Activated CD4-positive, alpha-beta T cell treated with anti-CD3 and anti-CD28 coated beads for 24 hours (primary cell): ENCODE measurements around the gene ARMC3.

Source experiments
- DNase-seq, 2 donors: peaks; one replicate each; pipeline ENCODE4 v3.0.0-alpha.2; 2020; ENCODE audit warnings: low read depth in 2 of 2

The ARMC3 gene

DNA sequence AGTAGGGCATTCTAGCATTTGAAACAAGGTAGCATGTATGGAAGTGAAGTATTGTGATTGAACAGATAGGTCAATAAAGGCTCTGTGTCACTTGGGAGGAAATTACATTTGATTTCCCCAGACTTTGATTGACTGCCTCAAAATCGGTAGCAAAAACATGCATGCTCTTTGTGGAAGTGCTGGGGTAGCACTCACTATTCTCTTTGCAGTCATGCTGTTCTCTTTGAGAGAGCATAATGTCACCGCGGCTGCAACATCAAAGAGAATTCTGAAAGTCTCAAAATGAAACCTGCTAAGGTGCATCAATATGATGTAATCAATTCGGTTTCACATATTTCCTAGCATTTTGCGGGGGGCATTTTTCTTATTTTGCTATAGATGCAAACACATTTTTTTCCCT, 64.2 kb downstream of the ARMC3 start:
- DNase-seq, result peak in 1 of 2 donors; percentile 25

DNA sequence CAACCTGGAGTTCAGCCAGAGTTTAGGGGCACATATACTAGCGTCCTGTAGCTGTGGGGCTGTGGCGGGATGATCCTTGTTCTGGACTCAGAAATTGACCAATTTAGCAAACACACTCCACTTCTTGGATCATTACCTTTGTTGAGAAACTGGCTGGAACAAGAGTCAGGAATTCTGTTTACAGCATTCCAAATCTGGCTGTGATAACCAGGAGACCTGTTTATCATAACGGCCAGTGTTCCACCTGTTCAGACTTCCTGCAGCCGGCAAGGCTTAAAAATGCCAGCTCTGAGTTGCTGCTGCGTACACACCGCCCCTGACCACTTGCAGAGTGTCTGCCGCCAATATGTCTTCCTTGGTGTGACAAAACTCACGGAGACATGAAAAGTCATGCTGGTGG, 64.8 kb downstream of the ARMC3 start:
- no peak for DNase-seq

GRCh38 chr10:22993314-22993713, 65.5 kb downstream of the ARMC3 start:
- DNase-seq, result no peak

GRCh38 chr10:22997096-22997495, 69.2 kb downstream of the ARMC3 start:
- DNase-seq, result no peak

DNA sequence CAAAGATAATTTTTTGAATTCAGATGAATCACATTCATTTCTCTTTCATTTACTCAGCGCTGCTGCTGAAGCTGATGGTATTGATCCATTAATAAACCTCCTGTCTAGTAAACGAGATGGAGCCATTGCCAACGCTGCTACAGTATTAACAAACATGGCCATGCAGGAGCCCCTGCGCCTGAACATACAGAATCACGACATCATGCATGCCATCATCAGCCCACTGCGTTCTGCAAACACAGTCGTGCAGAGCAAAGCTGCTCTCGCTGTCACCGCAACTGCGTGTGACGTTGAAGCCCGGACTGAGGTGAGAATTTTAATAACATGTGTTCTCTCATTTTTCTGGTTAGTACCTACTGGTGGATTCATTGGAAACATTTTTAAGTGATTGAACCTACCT, 70.2 kb downstream of the ARMC3 start:
- DNase-seq, result no peak

GRCh38 chr10:22999942-23000341, 72.1 kb downstream of the ARMC3 start:
- DNase-seq, result no peak

DNA sequence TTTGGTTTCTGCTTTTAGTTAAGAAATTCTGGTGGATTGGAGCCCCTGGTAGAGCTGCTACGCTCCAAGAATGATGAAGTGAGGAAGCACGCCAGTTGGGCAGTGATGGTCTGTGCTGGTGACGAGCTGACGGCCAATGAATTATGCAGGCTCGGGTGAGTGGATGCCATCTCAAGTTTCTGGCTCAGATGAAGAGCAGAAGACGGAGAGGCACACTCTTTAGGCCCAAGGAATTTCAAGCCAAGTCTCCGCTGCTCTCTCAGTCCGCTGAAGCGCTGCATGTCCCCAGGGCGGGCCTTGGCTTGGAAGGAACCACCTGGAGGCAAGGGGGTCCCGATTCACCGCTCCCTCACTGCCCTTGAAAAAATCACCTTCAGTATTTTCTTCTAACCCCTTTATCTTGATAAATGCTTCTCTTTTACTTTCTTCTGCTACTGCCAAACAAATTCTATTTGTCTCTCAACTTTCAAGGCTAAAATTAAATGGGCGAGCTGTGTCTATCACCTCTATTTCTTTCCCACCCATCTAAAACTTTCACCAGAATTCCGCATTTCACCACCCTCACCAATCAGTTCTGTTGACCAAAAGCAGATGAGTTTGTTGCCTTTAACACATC, 74.2 kb downstream of the ARMC3 start:
- DNase-seq, result no peak

DNA sequence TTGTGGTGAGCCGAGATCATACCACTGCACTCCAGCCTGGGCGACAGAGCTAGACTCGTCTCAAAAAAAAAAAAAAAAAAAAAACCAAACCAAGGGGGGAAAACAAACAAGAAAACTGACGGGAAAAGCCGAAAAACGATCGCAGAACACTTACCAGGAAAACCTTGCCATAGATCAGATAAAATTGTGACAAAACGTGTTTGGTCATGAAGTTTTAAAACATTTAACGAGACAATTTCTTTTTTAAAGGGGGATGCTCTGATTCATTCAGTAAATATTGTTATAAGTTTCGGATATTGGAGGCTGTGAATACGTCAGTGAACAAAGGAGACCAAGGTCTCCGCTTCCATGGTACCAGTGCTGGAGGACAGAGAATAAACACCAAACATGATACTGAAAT, 77.3 kb downstream of the ARMC3 start:
- no peak for DNase-seq

GRCh38 chr10:23013581-23014335, 85.9 kb downstream of the ARMC3 start:
- no peak for DNase-seq

DNA sequence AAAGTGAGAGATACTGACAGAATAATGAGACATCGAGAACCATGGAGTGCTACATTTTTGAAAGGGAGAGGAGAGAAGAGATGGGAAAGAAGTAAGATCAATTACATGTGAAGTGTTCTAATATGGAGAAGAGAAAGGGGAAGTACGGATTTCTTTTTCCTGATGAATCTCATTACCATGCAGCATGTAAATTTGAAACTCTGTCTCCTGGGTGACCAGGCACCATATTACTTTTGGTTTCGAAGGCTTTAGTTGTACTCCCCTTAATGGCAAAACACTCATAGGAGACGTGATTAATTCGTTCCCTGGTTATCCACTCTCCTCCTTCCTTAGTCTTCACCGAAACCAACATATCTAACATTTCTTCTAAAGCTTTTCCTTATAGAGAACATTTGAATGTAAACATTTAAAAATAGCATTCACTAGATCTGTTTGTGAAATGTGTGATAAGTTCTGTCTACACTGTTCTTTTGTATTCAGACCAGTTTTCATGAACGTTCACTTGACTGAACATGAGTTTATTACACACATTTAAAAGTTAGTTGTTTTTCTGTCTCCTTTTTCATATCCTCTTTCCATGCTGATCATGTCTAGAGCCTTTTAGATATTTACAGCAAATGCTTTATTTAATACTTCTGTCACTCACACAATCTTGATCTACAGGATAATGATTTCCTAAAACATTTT, 87.3 kb downstream of the ARMC3 start:
- no peak for DNase-seq

DNA sequence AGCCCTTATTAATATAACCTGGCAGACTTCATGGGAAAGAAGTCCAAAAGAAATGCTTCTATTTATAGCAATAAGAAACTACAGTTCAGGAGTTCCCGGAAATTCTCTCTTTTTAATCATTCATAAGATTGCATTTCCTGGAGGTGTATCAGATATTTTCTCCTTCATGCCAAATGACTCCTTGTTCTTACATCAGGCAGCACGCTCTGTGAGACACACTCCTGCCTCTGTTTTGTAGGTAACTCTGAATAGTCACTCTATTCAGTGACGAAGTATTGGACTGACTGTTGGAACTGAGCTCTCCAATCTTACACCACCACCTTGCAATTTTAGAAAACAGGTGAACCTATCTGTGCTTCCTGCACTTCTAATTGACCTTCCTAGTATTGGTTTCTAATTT, 88.8 kb downstream of the ARMC3 start:
- no peak for DNase-seq

DNA sequence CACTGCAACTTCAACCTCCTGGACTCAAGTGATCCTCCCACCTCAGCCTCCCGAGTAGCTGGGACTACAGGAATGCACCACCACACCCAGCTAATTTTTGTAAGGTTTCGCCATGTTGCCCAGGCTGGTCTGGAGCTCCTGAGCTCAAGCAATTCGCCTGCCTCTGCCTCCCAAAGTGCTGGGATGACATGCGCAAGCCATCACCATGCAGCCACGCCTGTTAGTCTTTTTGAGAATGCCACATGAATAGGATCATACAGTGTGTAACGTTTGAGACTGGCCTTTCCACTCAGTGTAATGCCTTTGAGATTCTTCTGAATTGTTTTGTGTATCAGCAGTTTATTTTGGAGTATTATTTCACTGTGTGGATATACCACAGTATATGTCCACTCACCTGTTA, 91.8 kb downstream of the ARMC3 start:
- no peak for DNase-seq

DNA sequence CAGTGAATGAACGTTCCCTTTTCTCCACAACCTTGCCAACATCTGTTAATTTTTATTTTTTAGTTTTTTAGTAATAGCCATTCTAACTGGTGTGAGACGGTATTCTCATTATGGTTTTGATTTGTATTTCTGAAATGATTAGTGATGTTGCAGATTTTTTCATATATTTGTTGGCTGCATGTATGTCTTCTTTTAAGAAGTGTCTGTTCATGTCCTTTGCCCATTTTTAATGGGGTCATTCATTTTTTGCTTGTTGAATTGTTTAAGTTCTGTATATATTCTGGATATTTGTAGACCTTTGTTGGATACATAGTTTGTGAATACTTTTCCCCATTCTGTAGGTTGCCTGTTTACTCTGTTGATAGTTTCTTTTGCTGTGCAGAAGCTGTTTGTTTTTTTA, 93.6 kb downstream of the ARMC3 start:
- no peak for DNase-seq

DNA sequence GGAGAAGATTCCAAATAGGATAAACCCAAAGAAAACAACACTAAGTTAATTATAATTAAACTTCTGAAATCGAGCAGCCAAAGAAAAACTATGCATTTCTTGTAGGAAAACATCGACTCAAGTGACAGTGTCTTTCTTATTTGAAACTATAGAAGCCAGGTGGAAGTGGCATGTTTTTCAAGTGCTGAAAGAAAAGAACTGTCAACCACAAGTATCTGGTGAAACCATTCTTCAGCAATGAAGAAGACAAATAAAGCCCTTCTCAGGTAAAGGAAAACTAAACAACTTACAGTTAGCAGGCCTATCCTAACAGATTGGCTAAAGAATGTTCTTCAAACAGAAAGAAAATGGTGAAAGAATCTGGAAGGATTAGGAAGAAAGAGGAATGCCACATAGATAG, 96.1 kb downstream of the ARMC3 start:
- DNase-seq, result no peak

GRCh38 chr10:23031318-23031717, 103.5 kb downstream of the ARMC3 start:
- no peak for DNase-seq

DNA sequence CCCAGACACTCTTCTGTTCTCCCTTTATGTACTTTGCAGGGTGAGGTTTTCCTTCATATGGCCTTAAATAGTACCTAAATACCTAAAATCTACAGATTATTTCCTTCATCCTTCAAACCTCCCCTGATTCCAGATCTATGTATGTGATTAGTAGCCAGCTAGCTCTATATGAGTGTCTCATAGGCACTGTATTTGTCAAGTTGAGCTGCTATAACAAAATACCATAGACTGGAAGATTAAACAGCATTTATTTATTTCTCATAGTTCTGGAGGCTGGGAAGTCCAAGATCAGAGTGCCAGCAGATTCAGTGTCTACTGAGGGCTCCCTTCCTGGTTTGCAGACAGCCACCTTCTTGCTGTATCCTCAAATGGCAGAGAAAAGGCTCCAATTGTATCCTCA, 106.9 kb downstream of the ARMC3 start:
- DNase-seq, result no peak

DNA sequence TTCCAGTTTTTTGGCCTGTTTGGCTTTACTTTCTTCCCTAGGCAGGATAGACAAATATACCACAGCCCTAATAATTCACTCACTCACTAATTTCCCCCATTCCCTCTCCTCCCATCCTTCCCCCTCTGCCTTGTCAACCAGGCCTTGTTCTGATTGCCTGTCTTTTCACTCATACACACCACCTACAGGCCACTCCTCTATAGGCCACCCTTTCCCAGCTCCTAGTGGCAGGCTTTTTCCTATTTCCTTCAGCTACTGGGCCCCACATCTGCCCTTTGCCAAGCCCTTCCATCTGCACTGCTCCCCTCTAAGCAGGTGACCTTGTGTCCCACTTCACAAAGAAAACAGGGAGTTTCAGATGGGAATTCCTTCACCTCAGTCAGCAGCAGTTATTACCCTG, 107.7 kb downstream of the ARMC3 start:
- DNase-seq, result no peak

DNA sequence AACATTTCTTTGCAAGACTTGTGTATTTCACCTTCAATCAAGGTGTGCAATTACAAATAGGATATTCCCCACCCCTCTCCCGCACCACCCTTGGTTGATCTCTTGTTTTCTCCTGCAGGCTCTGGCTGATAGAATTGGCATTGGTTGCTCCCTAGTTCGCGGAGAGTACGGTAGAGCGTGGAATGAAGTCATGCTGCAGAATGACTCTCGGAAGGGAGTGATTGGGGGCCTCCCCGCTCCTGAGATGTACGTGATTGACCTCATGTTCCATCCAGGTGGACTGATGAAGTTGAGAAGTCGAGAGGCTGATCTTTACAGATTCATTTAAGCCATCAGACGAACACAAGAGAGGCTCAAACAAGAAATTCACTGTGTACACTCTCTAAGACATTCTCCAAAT, 109.3 kb downstream of the ARMC3 start:
- DNase-seq, result no peak

DNA sequence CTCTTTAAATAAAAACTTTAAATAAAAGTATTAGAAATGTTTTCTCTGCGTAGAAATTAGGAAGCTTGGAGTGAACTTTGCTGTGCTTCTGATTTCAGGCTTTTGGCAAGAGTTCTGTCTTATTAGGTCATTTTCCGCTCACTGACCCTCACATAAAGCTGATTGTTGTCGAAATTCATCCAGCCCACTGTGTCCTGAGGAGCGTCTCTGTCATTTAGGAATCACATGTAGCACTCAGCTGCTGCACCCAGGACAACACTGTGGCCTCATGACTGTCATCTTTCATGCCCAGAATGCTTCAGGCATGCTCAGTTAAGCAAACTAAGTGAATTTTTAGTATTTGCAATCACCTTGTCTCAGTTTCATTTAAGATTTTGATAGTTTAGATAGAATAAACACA, 109.7 kb downstream of the ARMC3 start:
- no peak for DNase-seq

DNA sequence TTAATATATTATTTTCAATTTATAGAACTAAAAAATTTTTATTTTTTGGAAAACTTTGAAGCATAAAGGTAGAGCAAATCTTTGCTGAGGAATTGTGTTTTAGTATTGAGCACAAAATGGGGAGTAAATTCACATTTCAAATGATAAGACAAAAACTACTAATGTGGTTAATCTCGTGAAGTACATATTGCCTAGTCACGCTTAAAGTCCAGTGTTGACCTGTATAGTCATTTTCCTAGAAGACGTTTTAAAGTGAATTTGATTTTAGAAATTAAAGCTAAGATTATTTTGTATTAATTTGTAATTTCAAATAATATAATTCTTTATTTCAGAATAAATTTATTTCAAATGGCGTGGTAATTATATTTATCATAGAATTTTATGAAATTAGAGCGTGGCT, 110.3 kb downstream of the ARMC3 start:
- DNase-seq, result no peak

GRCh38 chr10:23040002-23040401, 112.1 kb downstream of the ARMC3 start:
- no peak for DNase-seq

DNA sequence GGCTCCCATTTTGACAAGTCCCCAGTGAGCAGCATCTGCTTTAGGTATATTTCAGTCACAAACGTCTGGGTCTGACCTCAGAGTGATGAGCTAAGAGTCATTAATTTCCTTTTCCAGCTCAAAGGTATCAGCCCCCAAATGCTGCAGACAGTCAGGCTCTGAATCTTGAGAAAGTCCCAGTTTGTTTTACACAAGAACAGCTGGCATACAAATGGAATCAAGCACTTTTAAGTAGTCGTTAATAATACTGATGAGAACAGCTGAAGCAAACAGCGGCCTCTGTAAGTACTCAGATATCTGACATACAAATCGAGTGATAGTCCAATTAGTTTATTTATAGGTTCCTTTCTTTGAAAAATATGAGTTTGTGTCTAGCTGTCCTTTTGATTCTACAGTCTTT, 118.2 kb downstream of the ARMC3 start:
- DNase-seq, result no peak
